Measurements from ENCODE around the gene ARHGEF4.

ARHGEF4 gene

GRCh38 chr2:130874512-130874911 is 37.8 kb downstream of the ARHGEF4 start:
- DNase-seq (ENCODE audit: low read depth): no peak
- H3K4me3 ChIP-seq (ENCODE audit: low read depth, low read length): no peak overlapping the region
- TF ChIP-seq, protein P1, sequence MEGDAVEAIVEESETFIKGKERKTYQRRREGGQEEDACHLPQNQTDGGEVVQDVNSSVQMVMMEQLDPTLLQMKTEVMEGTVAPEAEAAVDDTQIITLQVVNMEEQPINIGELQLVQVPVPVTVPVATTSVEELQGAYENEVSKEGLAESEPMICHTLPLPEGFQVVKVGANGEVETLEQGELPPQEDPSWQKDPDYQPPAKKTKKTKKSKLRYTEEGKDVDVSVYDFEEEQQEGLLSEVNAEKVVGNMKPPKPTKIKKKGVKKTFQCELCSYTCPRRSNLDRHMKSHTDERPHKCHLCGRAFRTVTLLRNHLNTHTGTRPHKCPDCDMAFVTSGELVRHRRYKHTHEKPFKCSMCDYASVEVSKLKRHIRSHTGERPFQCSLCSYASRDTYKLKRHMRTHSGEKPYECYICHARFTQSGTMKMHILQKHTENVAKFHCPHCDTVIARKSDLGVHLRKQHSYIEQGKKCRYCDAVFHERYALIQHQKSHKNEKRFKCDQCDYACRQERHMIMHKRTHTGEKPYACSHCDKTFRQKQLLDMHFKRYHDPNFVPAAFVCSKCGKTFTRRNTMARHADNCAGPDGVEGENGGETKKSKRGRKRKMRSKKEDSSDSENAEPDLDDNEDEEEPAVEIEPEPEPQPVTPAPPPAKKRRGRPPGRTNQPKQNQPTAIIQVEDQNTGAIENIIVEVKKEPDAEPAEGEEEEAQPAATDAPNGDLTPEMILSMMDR (IDR thresholded peaks at IDR 0.05; ENCODE audit: insufficient read depth, low read depth, low read length, missing control alignments): no peak

DNA sequence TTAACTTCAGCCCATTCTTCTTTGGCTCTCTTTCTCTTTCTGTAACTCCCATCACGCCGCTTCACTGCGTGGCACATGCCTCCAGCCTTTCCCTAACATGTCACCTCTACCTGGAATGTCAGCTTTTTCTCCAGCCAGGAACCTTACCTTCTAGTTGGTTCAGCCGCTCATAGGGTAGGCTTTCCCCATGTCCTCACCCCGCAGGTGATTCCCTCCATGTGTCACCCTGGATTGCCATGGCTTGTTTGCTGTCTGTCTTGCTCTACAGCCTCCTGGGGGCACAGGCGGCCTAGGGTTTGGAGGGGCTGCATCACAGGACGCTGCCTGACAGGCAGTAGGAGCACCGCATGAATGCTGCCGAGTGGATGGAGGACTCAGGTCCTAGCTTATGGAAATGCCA is 39.2 kb downstream of the ARHGEF4 start:
- DNase-seq (ENCODE audit: low read depth): no peak
- TF ChIP-seq, protein P1 (IDR thresholded peaks at IDR 0.05; ENCODE audit: insufficient read depth, low read depth, low read length, missing control alignments): no peak
- H3K4me3 ChIP-seq (ENCODE audit: low read depth, low read length): no peak overlapping the region

GRCh38 chr2:130877258-130877657 is 40.5 kb downstream of the ARHGEF4 start:
- H3K4me3 ChIP-seq (ENCODE audit: low read depth, low read length): no peak overlapping the region
- DNase-seq (ENCODE audit: low read depth): no peak
- TF ChIP-seq, protein P1 (IDR thresholded peaks at IDR 0.05; ENCODE audit: insufficient read depth, low read depth, low read length, missing control alignments): no peak

GRCh38 chr2:130878316-130878715 is 41.6 kb downstream of the ARHGEF4 start:
- DNase-seq (ENCODE audit: low read depth): no peak
- TF ChIP-seq, protein P1 (IDR thresholded peaks at IDR 0.05; ENCODE audit: insufficient read depth, low read depth, low read length, missing control alignments): no peak
- H3K4me3 ChIP-seq (ENCODE audit: low read depth, low read length): no peak overlapping the region

DNA sequence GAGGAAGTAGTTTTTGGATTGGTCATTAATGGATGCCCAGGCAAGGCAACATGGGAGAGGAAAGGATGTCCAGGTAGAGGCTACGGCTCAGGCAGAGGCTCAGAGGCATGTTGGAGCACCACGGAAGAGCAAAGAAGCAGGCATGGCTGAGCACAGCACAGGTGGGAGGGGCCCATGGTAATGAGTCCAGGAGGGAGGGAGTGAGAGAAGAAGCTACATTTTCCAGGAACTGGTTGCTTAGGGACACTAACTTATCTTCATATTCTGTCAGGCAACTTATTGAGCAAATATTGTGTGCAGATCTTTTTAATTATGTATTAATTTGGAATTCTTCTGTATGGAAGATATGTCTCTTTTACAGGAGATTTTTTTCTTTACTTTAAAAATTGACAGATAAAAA is 42.2 kb downstream of the ARHGEF4 start:
- no peak for DNase-seq (ENCODE audit: low read depth)
- TF ChIP-seq, protein P1 (IDR thresholded peaks at IDR 0.05; ENCODE audit: insufficient read depth, low read depth, low read length, missing control alignments): no peak
- no peak overlapping the region for H3K4me3 ChIP-seq (ENCODE audit: low read depth, low read length)

GRCh38 chr2:130882111-130882690 is 45.5 kb downstream of the ARHGEF4 start:
- H3K4me3 ChIP-seq (ENCODE audit: low read depth, low read length): no peak overlapping the region
- TF ChIP-seq, protein P1 (IDR thresholded peaks at IDR 0.05; ENCODE audit: insufficient read depth, low read depth, low read length, missing control alignments): no peak
- DNase-seq (ENCODE audit: low read depth): no peak

GRCh38 chr2:130882991-130883390 is 46.3 kb downstream of the ARHGEF4 start:
- no peak for DNase-seq (ENCODE audit: low read depth)
- TF ChIP-seq, protein P1 (IDR thresholded peaks at IDR 0.05; ENCODE audit: insufficient read depth, low read depth, low read length, missing control alignments): no peak
- no peak overlapping the region for H3K4me3 ChIP-seq (ENCODE audit: low read depth, low read length)
